ENCODE measurements around the gene MYL3. TPM values are rescaled to one million over a fixed set of nuclear protein-coding genes. Genes with fewer than 3 reads are reported as not detected.

The MYL3 gene
- total RNA-seq, 4 donors from 2014 or later = 0.82 to 16.1 (median 1.4) TPM; not detected in 1

DNA sequence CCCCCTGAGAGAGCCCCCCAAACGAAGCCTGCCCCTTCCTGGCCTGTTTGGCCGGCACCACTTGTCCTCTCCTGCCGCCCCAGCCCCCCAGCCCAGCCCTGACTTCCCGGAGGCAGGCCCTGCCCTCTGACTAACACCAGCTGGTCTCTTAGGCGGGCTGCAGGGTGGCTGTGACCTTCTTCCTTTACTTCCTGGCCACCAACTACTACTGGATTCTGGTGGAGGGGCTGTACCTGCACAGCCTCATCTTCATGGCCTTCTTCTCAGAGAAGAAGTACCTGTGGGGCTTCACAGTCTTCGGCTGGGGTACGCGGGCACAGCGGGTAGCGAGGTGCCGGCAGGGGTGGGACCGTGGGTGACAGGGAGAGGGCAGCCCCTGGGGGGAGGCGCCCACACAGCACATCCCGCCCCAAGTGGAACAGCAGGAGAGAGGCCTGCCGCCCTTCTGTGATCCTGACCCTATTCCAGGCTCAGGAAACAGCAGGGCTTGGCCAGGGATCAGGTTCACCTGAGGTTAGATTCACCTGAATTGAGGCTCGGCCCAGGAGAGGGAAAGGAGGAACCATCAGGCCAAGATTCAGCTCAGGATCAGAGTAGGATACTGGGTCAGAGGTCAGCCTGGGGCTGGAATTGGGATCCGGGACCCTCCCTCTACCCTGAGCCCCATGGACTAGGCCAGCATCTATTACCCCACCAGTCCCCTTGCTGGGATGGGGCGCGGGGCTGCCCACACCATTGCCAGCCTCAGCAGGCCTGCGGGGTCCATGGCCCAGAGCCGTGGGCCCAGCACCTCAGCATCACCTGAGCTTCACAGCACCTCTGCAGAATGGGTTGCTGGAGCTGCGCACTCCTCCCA, 36.1 kb upstream of the MYL3 start:
- 20 to 82% methylated on average over 2 to 22 of the region's 22 CpGs for WGBS, 2 donors (ENCODE audit: low coverage in 1 of 2)
- intact Hi-C loops (cut with DNase I; ENCODE audit: low total_unique reads) = no loop called here
- Histone ChIP-seq H3K4me1 (peaks cover 0 to 10% (median 8%) of the 10 kb centered on the region in 4 donors), H3K27me3 (peaks cover 20% of the 10 kb centered on the region), H3K36me3 (no peaks in the 10 kb centered on the region), H3K4me3 (no peak overlapping the region), H3K27ac (no peak overlapping the region), H3K9me3 (no peaks in the 10 kb centered on the region)
- TF ChIP-seq POLR2A (IDR thresholded peaks at IDR 0.05) (no peak), POLR2AphosphoS5 (IDR thresholded peaks at IDR 0.05) (no peak), EP300 (IDR thresholded peaks at IDR 0.05; ENCODE audit: low read depth) (no peak)
- TF ChIP-seq, protein P1, sequence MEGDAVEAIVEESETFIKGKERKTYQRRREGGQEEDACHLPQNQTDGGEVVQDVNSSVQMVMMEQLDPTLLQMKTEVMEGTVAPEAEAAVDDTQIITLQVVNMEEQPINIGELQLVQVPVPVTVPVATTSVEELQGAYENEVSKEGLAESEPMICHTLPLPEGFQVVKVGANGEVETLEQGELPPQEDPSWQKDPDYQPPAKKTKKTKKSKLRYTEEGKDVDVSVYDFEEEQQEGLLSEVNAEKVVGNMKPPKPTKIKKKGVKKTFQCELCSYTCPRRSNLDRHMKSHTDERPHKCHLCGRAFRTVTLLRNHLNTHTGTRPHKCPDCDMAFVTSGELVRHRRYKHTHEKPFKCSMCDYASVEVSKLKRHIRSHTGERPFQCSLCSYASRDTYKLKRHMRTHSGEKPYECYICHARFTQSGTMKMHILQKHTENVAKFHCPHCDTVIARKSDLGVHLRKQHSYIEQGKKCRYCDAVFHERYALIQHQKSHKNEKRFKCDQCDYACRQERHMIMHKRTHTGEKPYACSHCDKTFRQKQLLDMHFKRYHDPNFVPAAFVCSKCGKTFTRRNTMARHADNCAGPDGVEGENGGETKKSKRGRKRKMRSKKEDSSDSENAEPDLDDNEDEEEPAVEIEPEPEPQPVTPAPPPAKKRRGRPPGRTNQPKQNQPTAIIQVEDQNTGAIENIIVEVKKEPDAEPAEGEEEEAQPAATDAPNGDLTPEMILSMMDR (IDR thresholded peaks at IDR 0.05) = no peak
- no peak for DNase-seq
- in situ Hi-C loops (cut with MboI; ENCODE audit: low pct_ligation_motif_present in 1 of 4, low pct_unique_long_range_greater_than_20kb in 1 of 4, low sequenced_read_pairs in 3 of 4) = loop anchor here in 3 of 4 donors (5.0 to 10.0 kb wide), 2 partner anchors 185 to 187 kb away; partner anchors contain the start of gene PRSS50 (in 2 of the 3)

DNA sequence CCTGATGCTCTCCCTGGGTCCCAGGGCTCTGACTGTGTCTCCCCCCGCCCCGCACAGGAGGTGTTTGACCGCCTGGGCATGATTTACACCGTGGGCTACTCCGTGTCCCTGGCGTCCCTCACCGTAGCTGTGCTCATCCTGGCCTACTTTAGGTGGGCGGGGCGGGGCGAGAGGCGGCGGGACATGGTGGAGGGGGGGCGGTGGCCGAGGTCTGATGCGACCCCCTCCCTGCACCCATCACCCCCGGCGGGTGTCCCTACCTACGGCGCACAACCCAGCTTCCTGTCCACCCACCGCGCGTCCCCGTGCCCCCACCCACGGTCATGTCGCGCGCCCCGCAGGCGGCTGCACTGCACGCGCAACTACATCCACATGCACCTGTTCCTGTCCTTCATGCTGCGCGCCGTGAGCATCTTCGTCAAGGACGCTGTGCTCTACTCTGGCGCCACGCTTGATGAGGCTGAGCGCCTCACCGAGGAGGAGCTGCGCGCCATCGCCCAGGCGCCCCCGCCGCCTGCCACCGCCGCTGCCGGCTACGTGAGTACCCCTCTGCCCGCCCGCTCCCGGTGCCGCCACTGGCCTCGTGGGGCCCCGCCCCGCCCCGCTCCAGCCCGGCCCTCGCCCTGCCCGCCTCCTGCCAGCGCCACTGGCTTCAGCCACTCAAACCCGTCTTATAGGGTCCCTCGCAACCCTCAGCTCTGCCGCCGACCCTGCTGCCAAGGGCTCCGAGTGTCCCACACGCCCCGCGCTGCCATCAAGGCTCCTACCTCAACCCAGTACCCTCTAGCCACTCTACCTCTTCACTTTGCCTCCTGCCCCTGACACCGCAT, 35.3 kb upstream of the MYL3 start:
- DNase-seq = no peak
- no peaks in the 10 kb centered on the region for H3K9me3 ChIP-seq
- H3K27me3 ChIP-seq = peaks cover 25% of the 10 kb centered on the region
- intact Hi-C loops (cut with DNase I; ENCODE audit: low total_unique reads) = no loop called here
- no peaks in the 10 kb centered on the region for H3K36me3 ChIP-seq
- H3K4me3 ChIP-seq = peak overlapping the region in 1 of 4 donors; percentile 0
- H3K27ac ChIP-seq = no peak overlapping the region
- 5 to 17% methylated on average over 4 to 57 of the region's 71 CpGs for WGBS, 2 donors (ENCODE audit: low coverage in 1 of 2)
- in situ Hi-C loops (cut with MboI; ENCODE audit: low pct_ligation_motif_present in 1 of 4, low pct_unique_long_range_greater_than_20kb in 1 of 4, low sequenced_read_pairs in 3 of 4) = loop anchor here in 2 of 4 donors (5.0 to 10.0 kb wide), 2 partner anchors 184 to 186 kb away; partner anchors contain the start of gene PRSS50 (in 1 of the 2)
- peaks cover 0 to 10% (median 8%) of the 10 kb centered on the region in 4 donors for H3K4me1 ChIP-seq
- TF ChIP-seq POLR2A (IDR thresholded peaks at IDR 0.05) = no peak
- no peak for TF ChIP-seq POLR2AphosphoS5 (IDR thresholded peaks at IDR 0.05)
- TF ChIP-seq EP300 (IDR thresholded peaks at IDR 0.05; ENCODE audit: low read depth) = no peak
- TF ChIP-seq, protein P1 (IDR thresholded peaks at IDR 0.05) = no peak

DNA sequence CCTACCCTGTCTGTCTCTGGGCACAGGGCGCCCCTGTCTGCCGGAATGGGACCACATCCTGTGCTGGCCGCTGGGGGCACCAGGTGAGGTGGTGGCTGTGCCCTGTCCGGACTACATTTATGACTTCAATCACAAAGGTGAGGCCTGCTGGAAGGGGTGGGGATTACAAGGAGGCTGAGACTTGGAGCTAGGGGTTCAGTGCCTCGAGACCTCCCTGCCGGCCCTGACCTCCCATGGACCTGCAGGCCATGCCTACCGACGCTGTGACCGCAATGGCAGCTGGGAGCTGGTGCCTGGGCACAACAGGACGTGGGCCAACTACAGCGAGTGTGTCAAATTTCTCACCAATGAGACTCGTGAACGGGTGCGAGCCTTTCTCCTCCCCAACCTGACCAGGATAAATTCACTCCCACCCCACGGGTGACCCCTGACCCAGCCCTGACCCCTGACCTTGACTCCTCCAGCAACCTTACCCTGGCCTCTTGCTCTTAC, 34.6 kb upstream of the MYL3 start:
- TF ChIP-seq POLR2A (IDR thresholded peaks at IDR 0.05) (no peak), POLR2AphosphoS5 (IDR thresholded peaks at IDR 0.05) (no peak), EP300 (IDR thresholded peaks at IDR 0.05; ENCODE audit: low read depth) (no peak)
- TF ChIP-seq, protein P1 (IDR thresholded peaks at IDR 0.05) = no peak
- intact Hi-C loops (cut with DNase I; ENCODE audit: low total_unique reads) (no loop called here), in situ Hi-C loops (cut with MboI; ENCODE audit: low pct_ligation_motif_present in 1 of 4, low pct_unique_long_range_greater_than_20kb in 1 of 4, low sequenced_read_pairs in 3 of 4) (loop anchor here in 2 of 4 donors (5.0 to 10.0 kb wide), 2 partner anchors 183 to 186 kb away; partner anchors contain the start of gene PRSS50 (in 1 of the 2))
- Histone ChIP-seq H3K9me3 (no peaks in the 10 kb centered on the region), H3K27ac (no peak overlapping the region), H3K27me3 (peaks cover 31% of the 10 kb centered on the region), H3K36me3 (no peaks in the 10 kb centered on the region), H3K4me1 (peaks cover 0 to 11% (median 10%) of the 10 kb centered on the region in 4 donors), H3K4me3 (no peak overlapping the region)
- no peak for DNase-seq
- 63% methylated on average over 15 of the region's 15 CpGs; no CpG with 5 or more reads in 1 of the 2 donors for WGBS, 2 donors (ENCODE audit: low coverage in 1 of 2)
